NCI-H1105 (cell line): ENCODE measurements around the gene CNTN4.

Experiments used
- DNase-seq: peaks from one replicate; lab custom pipeline; 2025; lab: John Stamatoyannopoulos, UW

CNTN4 gene

GRCh38 chr3:2856138-2857133 lies 757.8 kb downstream of the CNTN4 start:
- DNase-seq = no peak

DNA sequence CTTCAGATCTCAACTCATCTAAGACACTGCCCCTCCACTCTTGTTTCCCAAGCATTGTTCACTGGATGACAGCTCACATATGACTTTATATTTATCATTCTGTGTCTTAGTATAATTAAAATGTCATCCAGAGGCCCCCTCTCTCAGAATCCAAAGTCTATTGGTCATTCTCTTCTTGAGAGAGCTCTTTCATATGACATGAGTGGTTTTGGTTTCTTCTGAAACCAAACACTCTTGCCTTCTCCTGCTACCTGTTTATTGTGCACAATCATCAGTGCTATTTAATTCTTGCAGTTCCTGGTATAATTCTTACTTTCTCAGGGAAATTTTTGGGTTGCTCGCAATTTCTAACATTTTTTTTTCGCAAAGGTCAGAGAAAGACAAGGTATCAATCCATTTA lies 762.0 kb downstream of the CNTN4 start:
- DNase-seq = no peak

DNA sequence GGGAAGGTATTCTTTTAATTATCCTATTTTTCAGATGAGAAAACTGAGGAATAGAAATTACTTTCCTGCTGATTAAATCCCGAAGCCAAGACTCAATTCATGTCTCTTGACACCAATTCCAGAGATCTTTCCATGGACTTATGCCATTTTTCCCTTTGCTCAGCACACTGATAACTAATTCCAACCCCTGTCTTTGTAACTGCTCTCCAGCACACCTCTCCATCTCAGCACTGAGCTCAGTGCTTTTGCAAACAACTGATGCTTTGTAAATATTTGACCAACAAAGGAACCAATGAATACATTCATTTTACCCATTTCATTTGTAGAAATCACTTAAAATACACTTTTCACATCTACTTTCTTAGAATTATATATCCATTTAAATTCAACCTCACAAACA lies 762.5 kb downstream of the CNTN4 start:
- no peak for DNase-seq

- no peak for DNase-seq
These were observed 763.3 kb downstream of the CNTN4 start for GRCh38 chr3:2861920-2862319.

GRCh38 chr3:2862366-2862765 lies 763.7 kb downstream of the CNTN4 start:
- DNase-seq = no peak

DNA sequence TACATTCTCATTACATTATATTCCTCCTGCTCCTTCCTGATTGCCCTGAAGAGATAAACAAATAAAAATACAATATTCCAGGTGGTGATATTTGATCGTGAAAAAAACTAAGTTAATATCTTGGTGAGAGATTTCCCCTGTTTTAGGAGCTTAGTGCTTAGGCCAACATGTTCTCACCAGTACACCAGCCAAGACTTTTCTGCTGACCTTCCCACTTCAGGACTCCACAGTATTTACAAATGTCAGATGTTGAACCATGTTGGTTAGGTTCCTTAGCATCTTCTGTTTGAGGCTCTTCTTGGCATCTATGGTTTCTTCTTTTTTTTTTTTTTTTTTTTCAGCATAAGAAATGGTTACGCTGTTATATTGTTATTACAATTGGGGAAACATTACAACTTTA lies 764.5 kb downstream of the CNTN4 start:
- no peak for DNase-seq

DNA sequence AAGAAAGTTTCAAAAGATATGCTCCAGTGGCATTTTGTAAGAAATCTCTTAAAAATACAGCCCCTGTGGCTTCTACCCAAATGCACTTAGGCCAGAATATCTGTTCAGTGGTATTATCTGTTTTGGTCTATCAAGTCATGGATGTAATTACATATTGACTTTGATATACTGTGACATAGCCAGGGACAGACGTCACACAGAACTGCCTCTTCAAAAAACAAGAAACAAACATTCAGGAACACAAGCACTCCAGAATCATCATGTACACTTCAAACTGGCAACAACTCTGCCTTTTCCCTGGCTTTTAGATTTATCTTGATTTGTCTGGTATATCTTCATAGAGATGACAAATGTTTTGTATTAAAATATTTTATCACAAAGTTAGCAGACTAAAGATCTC lies 771.2 kb downstream of the CNTN4 start:
- DNase-seq = no peak

DNA sequence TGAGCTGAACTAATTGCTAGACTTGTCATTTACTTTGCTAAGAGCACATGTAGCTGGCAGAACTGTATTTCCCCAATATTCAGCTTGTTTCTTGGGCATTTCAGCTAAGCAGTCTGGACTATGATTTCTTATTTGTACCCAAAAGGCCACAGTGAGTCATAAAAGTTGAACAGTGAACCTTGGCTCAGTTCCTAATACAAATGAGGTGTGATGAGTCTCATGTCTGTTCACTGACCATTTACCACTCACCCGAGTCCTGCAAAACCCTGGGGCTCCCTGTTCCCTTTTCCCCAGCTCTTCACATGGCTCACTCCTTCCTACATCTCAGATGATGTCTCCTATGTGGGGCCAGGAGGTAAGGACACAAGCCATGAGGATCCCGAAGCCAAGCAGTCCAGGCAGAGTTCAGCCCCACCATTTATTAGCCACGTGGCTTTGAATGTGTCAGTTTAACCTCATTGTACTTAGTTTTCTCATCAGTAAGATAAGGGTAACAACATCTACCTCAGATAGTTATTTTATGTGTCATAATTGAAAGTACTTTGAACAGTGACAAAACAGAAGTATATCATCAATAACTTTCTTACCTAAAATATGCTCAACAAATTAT lies 772.2 kb downstream of the CNTN4 start:
- DNase-seq = no peak

DNA sequence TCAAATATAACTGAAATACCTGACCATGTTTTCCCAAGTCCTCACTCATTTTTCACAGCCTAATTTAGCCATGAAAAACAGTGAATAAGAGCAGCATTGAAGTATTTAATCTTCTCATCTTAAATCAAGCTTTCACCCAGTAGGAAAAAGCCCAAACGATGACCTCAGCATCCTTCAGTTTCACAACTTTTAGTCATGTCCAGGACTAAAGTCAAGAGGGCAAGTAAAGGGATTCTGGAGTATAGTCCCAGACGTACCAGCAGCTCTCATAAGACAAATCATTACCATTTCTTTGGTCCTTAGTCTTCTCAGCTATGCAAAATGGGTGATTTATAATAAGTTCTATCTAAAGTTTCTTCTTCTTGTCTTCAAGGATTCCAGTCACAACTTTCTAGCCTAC lies 774.2 kb downstream of the CNTN4 start:
- no peak for DNase-seq

GRCh38 chr3:2873986-2874385 lies 775.3 kb downstream of the CNTN4 start:
- no peak for DNase-seq

DNA sequence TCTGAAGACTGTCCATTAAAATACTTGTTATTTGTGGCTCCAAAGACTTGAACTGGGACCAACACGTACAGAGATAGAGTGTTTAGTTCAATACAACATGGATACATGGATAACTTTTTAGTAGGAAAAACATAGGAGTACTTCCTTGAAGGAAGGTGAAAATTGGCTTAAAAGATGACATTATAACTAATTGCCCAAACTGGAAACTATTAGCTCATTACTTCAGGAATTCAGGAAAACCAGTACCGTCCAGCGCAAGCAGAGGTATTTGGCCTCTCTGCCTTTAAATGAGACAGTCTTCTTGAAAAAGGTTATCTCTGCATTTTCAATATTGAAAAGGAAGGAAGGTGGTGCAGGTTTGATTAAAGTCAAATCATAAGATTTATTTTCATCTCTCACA lies 777.0 kb downstream of the CNTN4 start:
- no peak for DNase-seq

DNA sequence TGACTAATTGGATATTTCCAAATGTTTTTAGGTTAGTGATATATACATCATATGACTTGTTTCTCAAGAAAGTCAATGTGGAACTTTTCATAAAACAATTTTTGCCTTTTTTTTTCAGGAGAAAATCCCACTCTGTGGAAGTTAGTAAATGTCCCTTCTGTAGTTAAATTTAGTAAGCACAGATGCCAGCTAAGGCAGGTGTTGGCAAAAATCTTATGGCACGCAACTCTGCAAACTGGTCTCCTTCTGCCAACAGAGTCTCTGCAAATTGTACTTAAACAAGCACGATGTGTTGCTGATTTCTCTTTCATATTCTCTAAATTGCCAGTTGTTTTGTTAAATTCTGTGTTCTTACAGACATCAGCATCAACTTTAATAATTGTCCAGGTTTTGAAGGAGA lies 777.7 kb downstream of the CNTN4 start:
- no peak for DNase-seq

DNA sequence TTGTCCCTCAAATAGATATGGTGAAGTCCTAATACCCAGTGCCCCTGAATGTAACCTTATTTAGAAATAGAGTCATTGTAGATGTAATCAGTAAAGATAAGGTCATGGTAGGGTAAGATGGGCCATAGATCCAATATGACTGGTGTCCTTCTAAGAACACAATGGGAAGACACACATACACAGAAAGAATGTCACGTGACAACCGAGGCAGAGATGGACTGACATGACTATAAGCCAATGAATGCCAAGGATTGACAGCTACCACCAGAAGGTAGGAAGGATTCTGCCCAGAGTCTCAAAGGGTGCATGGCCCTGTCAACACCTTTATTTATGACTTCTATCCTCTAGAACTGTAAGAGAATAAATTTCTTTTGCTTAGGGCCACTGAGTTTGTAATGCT lies 780.4 kb downstream of the CNTN4 start:
- no peak for DNase-seq

DNA sequence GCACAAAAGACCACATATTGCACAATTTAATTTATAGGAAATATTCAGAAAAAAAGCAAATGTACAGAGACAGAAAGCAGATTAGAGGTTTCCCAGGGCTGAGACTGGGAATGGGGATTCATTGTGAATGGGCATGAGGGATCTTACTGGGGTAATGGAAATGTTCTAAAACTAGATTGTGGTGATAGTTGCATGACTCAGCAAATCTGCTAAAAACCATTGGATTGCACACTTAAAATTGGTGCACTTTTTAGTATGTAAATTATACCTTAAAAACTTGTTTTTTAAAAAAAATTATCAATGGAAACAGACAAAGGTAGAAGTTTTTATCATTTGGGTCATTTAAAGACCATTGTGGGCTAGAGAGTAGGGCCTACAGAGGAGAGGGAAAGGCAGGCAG lies 780.9 kb downstream of the CNTN4 start:
- DNase-seq = no peak

DNA sequence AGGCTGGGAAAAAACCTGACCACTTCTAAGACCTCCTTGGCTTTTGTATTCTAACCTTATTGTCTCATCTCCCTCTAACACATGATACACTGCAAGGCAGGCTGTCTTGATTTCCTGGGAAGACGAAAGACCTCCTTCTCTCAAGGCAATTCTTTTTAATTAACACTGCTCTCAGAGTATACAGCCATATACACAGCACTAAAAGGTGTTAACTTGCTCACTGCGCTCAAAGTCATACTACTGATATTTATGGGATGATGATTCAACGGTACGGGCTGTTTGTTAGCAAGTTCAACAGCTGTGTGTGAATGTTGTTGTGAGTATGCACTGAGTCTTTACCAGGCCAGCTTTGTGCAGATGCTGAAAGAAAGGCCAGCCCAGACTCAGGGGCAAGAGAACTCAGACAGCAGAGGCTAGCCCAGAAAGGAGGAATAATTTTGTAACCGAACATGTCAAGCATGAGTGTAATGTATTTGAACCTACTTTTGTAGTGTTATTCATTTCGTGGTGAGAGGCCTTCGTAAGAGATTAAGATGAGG lies 781.6 kb downstream of the CNTN4 start:
- no peak for DNase-seq

- no peak for DNase-seq
These were observed 784.6 kb downstream of the CNTN4 start for GRCh38 chr3:2883283-2883682.

DNA sequence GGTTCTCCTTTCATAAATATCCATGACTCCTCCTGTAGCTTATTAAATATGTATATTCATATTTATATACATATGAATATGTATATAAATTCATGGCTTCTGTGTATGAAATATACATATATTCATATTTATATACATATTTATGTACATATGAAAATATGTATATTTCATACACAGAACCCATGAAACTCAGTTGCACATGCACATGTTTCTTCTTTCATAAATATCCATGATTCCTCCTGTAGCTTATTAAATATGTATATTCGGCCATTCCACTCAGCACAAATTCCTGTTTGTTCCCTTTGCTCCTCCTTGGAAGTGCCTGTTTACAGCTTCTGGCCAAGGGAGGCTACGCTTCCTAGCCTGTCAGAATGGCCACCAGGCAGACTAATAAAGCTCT lies 789.9 kb downstream of the CNTN4 start:
- no peak for DNase-seq

DNA sequence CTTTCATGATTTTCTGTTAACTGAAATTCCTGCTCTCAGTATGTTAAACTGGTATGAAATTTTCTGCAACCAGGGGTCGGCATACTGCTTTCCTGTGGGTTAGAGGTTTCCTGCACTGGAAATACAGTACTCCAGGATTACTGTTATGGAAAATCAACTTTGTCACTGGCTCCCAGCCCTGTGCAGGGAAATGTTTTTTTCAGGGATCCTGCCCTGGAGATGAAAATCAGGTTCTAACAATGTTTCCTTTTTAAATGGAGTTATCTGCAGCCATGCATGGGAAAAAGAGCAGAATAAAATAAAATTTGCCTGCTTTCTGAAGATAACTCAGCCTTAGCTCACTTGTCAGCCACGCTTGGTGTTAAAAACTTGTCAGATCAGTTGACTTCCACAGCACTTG lies 791.1 kb downstream of the CNTN4 start:
- DNase-seq = no peak

GRCh38 chr3:2896308-2896939 lies 797.8 kb downstream of the CNTN4 start:
- no peak for DNase-seq

DNA sequence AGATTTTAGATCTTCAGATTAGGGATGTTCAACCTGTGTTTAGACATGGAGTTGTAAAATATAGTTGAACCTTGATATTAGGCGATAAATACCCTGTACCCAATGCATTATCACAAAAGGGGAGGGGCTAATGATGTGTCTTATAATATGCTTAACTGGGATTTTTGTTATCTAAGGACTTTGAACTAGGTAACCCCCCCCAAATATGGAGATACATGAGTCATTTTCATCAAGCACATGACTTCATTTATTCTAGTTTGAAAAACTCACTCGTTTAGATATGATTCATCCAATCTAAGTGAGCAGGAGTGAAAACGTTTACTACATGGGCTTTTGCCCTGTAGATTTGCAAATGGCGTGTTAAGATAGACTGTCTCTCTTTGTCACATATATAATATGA lies 799.2 kb downstream of the CNTN4 start:
- DNase-seq = no peak

- no peak for DNase-seq
These were observed 800.1 kb downstream of the CNTN4 start for GRCh38 chr3:2898591-2899353.

DNA sequence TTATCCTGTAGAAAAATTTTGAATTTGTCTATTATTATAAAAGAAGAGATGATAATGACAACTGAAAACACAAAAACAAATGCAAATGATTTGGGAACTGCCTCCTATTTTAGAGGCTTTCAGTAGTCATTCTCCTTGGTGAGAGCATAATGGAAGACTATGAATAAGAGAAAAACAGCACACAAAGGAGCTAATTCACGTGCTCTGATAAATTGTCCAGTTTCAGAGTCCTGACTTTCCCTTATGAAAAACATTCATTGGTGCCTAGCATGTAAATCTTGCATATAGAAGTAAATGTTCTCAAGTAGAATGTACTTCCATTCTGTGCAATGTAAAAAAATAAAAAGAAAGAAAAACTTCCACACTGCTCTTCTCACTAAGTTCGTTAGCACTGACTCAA lies 805.4 kb downstream of the CNTN4 start:
- no peak for DNase-seq
